Cortex of kidney (tissue), 1 donor: ENCODE results near the gene GABRD.

Source experiments
- DNase-seq: peaks from one replicate; lab custom pipeline; 2025; lab: John Stamatoyannopoulos, UW

The GABRD gene

DNA sequence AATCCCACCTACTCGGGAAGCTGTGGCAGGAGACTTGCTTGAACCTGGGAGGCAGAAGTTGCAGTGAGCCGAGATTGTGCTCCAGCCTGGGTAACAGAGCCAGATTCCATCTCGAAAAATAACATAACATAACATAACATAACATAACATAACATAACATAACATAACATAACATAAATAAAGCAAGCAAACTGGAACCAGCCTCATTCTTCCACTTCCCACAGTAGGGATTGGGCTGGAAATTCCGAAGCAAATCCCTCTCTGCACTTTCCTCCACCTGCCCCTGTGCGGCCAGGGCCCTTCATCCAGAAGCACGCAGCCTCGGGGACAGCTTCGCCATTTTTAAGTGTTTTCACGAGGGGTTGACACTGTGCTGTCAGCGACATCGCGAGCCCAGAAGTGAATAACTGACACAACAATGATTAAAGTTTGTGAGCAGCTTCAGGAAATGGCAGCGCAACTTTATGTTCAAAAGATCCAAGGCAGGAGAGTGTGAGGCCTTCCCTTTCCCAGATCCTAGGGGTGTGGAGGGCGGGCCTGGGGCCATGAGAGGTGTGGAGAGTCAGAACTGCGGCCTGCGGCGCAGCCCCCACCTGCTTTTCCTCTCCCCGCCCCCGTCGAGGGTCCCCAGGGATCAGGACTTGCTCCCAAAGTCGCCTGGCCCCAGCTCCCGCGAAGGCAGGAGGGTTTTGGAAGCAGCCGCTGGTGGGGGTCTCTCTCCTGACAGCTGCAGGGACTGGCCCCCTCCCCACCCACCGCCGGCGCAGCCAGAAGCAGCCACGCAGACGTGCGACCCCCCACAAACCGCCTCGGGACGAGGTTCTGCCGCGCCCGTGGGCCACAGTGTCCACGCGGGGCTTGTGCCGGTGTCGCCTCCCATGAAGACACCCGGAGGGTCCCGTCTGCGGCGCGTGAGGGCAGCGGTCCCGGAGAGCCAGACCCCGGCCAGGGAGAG is 651 bp upstream of the GABRD start:
- DNase-seq = no peak

DNA sequence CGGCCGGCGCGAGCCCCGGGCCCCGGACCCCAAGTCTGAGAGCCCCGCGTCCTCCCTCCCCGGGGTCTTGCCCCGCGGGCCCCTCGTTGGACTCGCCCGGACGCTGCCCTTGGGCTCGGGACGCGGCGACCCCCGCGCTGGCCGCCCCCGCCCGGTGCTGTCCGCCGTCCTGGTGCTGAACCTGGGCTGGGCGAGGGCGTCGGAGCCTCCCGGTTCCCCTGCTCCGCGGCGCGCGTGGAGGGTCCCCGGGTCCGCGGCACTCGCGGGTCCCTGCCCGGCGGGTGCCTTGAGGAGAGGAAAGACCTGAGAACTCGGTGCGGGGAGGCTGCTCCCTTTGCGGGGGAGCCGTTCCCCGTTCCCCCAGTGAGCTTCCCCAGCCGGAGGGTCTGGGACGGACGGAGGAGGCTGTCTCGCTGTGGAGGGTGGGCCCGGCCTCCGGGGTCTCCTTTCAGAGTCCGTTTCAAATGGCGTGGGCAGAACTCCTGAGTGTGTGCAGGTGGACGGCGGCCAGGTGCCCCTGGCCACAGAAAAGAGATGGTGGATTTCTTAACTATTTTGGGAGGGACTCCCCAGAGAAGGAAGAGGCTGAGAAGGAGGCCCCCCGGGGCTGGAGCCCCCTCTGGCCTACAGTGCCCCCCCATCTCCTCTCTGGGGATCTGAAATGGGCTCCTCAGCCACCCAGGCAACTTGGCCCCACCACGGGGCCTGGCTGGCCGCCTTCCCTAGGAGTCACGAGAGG is 595 bp downstream of the GABRD start:
- no peak for DNase-seq

DNA sequence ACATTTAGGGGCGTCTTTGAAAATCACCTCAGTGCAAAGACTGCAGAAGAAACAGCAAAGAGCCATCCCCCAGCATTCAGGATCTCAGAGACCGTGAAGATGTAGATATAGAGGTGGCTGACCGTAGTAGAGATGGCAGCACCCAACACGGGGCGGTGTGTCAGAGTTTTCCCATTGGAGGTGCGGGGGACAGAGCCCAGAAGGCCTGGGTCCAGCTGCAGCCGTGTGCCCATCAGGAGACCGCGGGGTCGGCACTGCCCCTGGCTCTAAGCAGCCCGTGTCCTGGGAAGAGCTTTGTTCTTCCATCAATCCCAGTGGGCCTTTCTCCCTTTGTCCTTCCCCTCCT is 1.1 kb downstream of the GABRD start:
- no peak for DNase-seq

DNA sequence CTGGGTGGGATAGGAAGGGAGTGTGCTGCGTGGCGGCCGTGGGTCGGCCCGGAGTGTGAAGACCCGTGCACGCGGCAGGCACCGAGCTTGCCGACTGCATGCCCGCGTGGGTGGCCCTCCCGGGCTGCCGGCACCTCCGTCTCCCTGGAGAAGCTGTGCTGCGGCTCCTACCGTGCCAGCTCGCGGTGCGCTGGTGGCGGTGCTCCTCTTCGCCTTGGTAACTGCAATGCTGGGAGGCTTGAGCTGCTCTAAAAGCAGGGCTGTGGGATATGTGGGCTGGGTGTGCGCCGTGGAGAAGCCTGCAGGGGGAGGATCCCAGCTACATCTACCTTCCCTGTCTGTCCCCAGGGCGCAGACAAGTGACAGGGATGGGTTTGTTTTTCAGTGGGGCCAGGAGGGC is 2.4 kb downstream of the GABRD start:
- no peak for DNase-seq

DNA sequence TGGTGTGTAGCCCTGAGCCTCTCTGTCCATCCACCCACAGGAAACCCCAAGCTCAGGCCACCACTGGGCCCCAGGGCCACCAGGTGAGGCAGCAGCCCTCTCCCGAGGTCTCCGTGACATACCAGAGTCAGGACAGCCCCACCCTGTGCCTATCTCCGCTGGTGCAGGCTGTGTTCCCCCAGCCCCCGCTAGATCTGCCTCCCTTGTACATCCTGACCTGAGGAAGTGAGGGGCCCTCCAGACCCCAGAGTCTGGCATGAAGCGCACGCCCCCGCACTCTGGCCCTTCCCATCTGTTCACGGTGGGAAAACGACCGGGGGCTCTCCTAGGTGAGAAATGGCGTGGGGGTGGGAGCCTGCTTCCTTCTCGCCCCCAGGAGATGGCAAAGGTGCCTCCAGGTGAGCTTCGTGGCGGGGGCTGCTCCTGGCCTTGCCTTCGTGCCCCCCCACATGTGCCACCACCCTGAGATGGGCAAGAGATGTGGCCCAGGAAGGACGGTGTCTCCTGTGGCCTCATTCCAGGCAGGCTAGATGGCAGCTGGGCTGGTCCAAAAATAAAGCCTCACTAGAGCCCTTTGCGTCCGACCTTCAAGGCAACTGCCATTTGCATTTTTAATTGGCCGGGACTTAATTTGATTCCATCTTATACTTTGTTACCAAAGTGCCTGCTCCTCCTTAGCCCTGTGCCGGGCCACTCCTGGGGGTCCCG is 3.1 kb downstream of the GABRD start:
- no peak for DNase-seq

DNA sequence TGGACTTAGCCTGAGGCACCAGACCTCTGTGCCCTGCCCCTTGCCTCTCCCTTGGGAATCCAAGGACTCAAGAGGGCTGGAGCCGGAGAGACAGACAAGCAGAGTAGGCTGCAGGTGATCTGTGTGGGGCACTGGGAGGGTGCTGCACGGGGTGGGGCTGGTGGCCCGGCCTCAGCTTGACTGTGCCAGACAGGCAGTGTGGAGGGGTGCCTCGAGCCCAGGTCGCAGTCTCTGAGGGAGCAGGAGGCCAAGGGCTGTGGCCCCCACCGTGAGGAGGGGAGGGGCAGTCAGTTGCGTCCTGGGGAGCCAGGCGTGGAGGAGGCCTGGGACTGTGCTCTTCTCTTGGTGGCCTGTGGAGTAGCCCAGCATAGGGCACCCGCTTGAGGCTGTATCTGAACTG is 4.0 kb downstream of the GABRD start:
- no peak for DNase-seq

DNA sequence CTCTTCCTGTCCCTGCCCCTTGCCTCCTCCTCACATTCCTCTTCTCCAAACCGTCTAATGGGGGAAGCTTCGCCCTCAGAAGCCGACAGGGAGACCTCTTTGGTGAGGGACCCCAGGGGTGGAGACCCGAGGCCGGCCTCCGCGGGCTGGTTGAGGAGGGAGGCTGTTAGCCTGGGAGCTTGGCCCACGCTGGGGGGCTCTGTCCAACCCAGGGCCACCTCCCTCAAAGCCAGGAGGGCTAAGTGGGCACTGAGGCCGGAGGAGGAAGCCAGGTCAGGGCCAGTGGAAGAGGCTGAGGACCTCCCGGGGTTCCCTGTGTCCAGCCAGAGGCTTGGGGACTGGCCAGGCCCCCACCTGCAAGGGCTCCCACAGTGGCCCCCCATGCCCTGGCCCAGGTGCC is 5.3 kb downstream of the GABRD start:
- DNase-seq = no peak

DNA sequence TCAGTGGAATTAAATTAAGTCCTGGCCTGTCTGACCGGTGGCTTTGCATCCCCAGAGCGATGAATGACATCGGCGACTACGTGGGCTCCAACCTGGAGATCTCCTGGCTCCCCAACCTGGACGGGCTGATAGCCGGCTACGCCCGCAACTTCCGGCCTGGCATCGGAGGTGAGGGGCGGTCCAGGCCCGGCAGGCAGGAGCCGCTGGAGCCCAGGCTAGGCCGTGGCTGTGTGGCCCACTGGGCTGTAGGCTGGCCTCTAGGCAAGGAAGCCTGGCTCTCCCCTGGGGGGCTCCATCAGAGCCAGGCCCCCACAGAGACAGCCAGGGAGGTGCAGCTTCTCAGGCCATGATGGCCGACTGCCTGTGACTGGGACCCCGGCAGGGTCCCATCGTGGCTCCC is 5.7 kb downstream of the GABRD start:
- DNase-seq = no peak

DNA sequence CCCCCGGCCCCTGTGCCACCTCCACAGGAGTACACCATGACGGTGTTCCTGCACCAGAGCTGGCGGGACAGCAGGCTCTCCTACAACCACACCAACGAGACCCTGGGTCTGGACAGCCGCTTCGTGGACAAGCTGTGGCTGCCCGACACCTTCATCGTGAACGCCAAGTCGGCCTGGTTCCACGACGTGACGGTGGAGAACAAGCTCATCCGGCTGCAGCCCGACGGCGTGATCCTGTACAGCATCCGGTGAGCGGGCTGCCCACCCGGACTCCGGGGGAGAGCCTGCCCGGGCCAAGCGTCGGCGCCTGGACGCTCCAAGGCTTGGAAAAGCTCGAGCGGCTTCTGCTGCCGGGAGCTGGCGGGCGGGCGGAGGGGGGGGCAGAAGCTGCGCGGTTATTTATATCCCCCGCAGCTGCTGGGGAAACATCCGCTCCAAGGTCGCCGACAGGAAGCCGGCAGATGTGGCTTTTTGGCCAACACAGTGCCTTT is 6.4 kb downstream of the GABRD start:
- no peak for DNase-seq

DNA sequence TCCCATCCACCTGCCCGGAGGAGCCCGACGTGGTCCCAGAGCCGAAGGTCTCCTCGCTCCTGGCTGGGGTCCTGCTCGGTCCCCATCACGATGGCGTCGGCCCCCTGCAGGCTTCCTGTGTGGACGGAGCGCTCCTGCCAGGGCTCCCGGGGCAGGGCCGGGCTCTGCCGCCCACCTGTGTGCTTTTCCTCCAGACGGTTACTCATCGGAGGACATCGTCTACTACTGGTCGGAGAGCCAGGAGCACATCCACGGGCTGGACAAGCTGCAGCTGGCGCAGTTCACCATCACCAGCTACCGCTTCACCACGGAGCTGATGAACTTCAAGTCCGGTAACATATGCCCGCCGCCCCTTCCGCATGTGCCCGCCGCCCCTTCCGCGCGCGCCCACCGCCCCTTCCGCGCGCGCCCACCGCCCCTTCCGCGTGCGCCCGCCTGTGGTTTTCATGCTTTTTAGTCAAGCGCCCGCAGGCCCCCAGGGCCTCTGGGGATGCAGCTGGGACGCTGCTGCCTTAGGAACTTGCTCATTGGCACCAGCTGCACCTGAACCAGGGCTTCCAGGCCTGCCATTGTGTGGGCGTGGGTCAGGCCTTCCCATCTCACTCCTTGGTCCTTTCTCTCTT is 8.9 kb downstream of the GABRD start:
- no peak for DNase-seq

DNA sequence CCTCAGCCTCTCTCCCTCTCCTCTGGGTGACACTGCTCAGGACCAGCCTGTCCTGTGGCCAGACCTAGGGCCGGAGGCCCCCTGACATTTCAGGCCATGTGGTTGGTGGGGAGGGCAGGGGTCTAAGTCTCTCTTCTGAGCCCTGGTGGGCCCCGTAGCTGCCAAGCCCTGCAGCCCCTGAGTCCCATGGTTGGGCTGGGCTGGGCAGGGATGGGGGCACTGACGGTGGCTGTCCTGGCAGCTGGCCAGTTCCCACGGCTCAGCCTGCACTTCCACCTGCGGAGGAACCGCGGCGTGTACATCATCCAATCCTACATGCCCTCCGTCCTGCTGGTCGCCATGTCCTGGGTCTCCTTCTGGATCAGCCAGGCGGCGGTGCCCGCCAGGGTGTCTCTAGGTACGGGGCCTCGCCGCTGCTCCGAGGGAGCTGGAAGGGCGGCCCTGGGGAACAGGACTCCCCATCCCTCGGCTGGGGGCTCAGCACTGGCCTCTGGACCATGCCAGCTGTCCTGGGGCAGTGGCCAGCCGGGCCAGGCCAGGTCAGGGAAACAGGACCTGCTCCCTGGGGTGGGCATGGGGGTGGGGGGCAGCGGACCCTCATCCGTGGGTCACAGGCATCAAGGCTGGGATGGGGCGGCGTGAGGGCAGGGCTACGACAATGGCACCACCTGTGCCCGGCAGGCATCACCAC is 9.9 kb downstream of the GABRD start:
- no peak for DNase-seq

DNA sequence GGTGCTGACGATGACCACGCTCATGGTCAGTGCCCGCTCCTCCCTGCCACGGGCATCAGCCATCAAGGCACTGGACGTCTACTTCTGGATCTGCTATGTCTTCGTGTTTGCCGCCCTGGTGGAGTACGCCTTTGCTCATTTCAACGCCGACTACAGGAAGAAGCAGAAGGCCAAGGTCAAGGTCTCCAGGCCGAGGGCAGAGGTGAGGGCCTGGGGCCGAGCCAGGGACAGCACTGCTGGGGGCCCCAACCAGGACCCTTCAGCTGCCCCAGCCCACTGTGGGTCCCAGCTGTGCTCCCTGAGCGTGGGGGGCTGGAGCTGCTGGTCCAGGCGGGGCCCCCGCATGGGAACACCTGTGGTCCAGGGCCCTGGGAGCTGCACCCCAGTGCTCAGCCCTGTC is 10.4 kb downstream of the GABRD start:
- no peak for DNase-seq

DNA sequence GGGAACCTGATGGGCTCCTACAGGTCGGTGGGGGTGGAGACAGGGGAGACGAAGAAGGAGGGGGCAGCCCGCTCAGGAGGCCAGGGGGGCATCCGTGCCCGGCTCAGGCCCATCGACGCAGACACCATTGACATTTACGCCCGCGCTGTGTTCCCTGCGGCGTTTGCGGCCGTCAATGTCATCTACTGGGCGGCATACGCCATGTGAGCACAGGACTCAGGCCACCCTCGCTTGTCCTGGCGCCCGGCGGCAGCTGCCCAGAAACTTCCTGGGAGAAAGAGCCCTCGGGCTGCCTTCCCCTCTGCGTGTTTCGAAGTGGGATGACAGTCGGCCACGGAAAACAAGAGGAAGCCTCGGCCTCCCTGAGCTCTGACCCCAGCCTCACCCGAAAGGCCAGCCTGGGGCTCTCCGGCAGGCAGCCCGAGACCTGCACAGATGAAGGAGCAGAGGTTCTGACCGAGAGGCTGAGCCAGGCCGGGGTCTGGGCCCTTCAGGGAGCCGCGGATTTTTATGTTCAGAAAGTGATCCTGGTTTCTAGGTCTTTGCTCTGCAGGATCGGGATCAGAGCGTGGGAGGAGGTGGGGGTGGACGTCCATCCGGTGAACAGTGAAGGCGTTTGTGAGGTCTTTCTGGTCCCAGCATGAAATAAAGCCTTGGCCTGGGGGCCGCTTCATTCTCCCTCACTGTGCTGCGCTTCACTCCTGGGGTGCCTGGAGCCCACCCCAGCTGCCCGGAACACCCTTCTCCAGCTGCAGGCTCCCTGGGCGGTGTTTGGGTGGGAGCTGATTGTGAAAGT is 11.1 kb downstream of the GABRD start:
- DNase-seq = no peak

DNA sequence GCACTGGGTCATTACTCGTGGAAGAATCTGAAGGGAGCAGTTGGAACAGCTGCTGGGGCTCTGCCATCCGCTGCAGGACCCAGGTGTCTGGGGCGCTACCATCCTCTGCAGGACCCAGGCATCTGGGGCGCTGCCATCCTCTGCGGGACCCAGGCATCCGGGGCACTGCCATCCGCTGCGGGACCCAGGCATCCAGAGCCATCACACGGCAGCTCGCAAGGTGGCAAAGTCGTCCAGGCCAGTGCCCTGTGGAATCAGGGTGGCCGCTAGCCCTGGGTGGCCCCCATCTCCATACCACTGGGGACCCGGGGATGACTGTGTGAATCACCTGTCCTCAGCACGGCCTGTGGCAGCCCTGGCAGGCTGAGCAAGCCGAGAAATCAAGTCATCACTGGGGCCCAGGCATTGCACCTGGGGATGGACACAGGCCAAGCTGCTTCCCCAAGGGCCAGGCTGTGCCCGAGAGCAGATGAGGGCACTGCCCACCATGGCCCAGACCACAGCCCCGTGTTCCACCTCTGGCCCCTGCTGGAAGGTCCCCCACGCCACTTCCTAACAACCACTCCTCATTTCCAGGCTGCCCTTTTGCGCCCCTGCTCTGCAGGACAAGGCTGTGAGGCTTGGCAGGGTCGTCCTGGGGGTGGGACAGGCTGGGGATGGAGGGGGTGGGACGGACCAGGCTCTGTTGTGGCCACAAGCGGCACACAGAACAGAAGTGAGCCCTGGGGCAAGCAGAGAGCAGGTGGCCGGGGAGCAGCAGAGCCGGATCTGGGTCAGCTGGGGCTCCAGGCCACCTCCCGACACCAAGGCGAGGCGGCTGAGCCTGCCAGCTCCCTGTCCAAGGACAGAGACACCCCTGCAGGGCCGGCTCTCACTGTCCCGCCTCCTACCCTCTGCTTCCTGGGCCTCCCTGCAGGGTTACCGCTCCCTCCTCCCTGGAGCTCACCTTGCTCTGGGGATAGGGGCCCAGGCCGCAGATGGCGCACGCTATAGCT is 12.7 kb downstream of the GABRD start:
- no peak for DNase-seq

DNA sequence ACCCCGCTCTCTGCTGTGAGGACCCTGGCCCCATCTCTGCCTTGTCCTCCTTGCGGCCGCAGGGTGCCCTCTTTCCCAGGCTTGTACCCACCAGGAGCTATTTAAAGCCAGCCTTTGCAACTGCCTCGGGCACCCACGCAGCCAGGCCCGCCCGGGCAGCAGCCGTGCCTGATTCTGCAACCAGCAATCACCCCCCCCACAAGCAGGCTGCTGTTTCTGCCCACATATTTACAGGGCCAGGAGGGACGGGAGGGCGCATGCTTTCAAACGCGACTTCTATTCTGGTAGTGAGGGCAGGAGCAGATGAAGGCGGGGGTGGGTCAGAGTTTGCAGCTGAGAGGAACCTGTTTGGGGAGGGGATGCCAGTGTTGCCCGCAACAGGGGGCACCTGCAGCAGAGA is 13.6 kb downstream of the GABRD start:
- DNase-seq = no peak

DNA sequence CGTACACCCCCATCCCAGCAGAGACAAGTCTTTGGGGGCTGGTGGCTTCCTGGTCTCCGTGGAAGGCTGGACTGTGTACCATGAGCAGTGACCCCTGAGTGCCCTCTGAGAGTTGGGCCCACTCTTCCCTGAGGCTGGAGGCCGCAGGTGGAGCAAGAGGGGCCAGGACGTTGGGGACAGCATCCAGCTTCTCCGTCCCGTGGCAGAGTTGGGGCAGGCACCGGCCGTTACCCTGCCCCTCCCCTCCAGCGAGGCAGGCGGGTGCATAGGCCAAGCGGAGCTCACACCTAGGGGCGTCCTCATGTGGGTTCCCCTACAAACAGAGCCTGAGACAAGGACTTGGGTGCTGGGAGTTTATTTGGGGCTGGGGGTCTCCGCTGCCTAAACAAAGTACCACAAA is 14.0 kb downstream of the GABRD start:
- no peak for DNase-seq

DNA sequence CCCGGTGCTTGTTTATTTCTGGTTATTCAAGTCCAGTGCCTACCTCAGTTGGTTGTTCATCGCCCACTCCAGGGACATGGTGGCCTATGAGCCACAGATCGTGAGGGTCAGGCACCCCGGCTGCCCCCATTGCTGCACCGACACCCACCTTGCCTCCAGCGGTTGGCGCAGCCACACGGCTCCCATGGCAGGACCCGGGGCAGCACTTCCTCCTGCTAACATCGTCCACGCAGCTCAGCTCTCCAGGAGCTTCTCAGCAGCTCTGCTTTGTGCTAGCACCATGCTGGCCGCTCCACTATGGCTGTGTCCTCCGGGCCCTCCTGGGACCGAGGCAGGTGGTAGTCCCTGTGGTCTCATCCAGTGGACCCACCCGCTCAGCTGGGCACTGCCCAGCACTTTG is 17.1 kb downstream of the GABRD start:
- DNase-seq = no peak

DNA sequence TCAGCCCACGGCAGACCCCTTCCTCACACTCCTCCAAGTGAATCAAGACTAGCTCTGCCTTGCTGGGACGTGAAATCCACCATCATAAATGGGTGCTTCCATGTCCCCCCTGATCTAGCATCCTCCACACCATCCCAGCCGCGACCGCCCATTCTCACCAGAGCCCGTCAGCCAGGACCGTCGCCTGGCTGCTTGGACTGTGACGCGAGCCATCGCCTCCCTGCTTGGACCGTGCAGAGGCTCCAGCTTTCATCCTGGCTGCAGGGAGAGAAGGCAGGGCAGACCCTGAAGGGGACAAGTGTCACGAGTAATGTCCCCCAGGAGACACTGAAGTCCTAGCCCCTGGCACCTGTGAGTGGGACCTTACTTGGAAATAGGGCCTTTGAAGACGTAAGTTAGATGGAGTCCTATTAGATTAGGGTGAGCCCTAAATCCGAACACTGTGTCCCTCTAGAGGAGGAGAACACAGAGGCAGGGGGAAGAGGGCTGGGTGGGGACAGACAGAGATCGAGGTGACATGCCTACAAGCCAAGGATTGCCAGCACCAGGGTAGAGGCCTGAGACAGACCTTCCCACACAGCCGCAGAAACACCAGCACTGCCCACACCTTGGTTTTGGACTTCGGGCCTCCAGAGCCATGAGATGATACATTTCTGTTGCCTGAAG is 18.3 kb downstream of the GABRD start:
- no peak for DNase-seq

DNA sequence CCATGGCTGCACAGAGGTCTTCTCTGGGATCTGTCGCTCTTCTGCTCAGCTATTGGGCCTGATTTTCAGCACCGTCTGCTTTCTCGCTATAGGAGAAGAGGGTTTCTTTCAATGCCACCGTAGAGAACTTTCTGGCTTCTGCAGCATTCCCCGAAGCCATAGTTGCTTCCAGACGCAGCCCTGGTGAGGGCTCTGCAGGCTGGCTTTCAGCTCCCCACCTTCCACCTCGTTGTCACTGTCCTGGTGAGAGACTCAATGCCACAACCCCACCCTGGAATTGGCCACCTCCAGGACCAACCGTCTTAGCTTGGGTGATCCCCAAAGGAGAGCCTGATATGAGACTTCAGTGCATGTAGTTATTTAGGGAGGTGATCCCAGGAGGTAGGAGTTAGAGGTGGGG is 19.1 kb downstream of the GABRD start:
- no peak for DNase-seq
